GM20000 (cell line): ENCODE data around the gene RPS6KB2.
A peak's percentile ranks its signal among the peaks of the same experiment; 100 is the strongest.
"Not testable (repeated sequence)": the region's sequence is repeated elsewhere in the genome, so short reads cannot be mapped to it uniquely, and the experiment has no call there.

Experiments used
- DNase-seq: peaks from one replicate; pipeline ENCODE4 v3.0.0; 2012; ENCODE audit warnings: low spot score
- CTCF ChIP-seq: IDR thresholded peaks from 2 replicates; pipeline ENCODE4 v1.5.1; 2012; ENCODE audit warnings: mild to moderate bottlenecking, control low read depth; ENCODE audit errors: extremely low read depth, missing control alignments

The RPS6KB2 gene

GRCh38 chr11:67472882-67473281 lies 44.6 kb downstream of the RPS6KB2 start:
- no peak for TF ChIP-seq CTCF

GRCh38 chr11:67476692-67477091 lies 48.4 kb downstream of the RPS6KB2 start:
- not testable (repeated sequence) for DNase-seq

More at GRCh38 chr11:67472882-67473281, 44.6 kb downstream of the RPS6KB2 start:
- no peak for DNase-seq

- DNase-seq = not testable (repeated sequence)
These were observed 49.2 kb downstream of the RPS6KB2 start for GRCh38 chr11:67477344-67478050.

- DNase-seq = no peak
- TF ChIP-seq CTCF = no peak
These were observed 54.1 kb downstream of the RPS6KB2 start for GRCh38 chr11:67482275-67482826.

GRCh38 chr11:67482827-67483798 lies 54.8 kb downstream of the RPS6KB2 start, which contains the start of gene AIP:
TSS of gene AIP (plus strand) at chr11:67483026. CDS start at chr11:67483159, 133 bp downstream.
- peak; percentile 94 for DNase-seq
- no peak for TF ChIP-seq CTCF

GRCh38 chr11:67483831-67484665 lies 55.8 kb downstream of the RPS6KB2 start:
- no peak for DNase-seq
- TF ChIP-seq CTCF = no peak

- DNase-seq = no peak
These were observed 56.6 kb downstream of the RPS6KB2 start for GRCh38 chr11:67484847-67485311.

More at GRCh38 chr11:67484847-67485311, 56.6 kb downstream of the RPS6KB2 start:
- no peak for TF ChIP-seq CTCF
